IMR-90 (cell line): ENCODE data around the gene TSSK2. TPM values are rescaled to one million over a fixed set of nuclear protein-coding genes. Genes with fewer than 3 reads are reported as not detected.

Source experiments
- ATAC-seq: fragments of 200-7000 bp; cut with Tn5 transposase; 2 replicates; pipeline ENCODE4 v1.9.1; 2020; ENCODE audit warnings: low read depth, mild to moderate bottlenecking, moderate library complexity
- BruUV-seq: library from RNA; stranded (reverse); fragments of 400-500 nt; replicated peaks from 2 replicates; lab custom pipeline; 2021; lab: Mats Ljungman, UMichigan
- CTCF ChIA-PET: fragments of 300-600 bp; formaldehyde crosslinking; extraction: SDS; loops from one replicate; lab custom pipeline; 2021; ENCODE audit warnings: antibody characterized with exemption; lab: Yijun Ruan, JAX
- POLR2A ChIA-PET: fragments of 300-600 bp; sonication (Branson Sonifier 250); formaldehyde crosslinking; loops from one replicate; lab custom pipeline; 2022; ENCODE audit warnings: antibody characterized with exemption; ENCODE audit not compliant: unreplicated experiment; lab: Charles Lee
- DNase-seq: peaks from one replicate; pipeline ENCODE4 v3.0.0; 2013
- H2AFZ ChIP-seq: replicated peaks from 2 replicates; pipeline ENCODE3; 2013; ENCODE audit warnings: low read length, mild to moderate bottlenecking; ENCODE audit not compliant: poor library complexity
- H2AK5ac ChIP-seq: 2 replicates; pipeline ENCODE4 v1.6.1; 2013; ENCODE audit warnings: low read depth, low read length, inconsistent platforms
- H2AK9ac ChIP-seq: replicated peaks from 2 replicates; pipeline ENCODE3; 2013; ENCODE audit warnings: mild to moderate bottlenecking, low read depth, low read length, moderate library complexity; ENCODE audit not compliant: poor library complexity
- H2BK120ac ChIP-seq: 2 replicates; pipeline ENCODE4 v1.6.1; 2013; ENCODE audit warnings: low read depth, low read length, inconsistent platforms
- H2BK15ac ChIP-seq: 3 replicates; pipeline ENCODE4 v1.6.1; 2013; ENCODE audit warnings: low read depth, low read length, inconsistent platforms
- H2BK20ac ChIP-seq: 2 replicates; pipeline ENCODE4 v1.6.1; 2013; ENCODE audit warnings: low read depth, mild to moderate bottlenecking, inconsistent platforms, low read length, moderate library complexity
- H2BK5ac ChIP-seq: 2 replicates; pipeline ENCODE4 v1.6.1; 2013; ENCODE audit warnings: mild to moderate bottlenecking, low read depth, low read length, inconsistent platforms; ENCODE audit not compliant: poor library complexity, severe bottlenecking
- H3K14ac ChIP-seq: replicated peaks from 2 replicates; pipeline ENCODE4 v1.6.1; 2013; ENCODE audit warnings: low read depth, low read length, inconsistent platforms
- H3K18ac ChIP-seq: 2 replicates; pipeline ENCODE4 v1.6.1; 2013; ENCODE audit warnings: low read depth, low read length, control low read depth
- H3K23ac ChIP-seq: 2 replicates; pipeline ENCODE4 v1.6.1; 2013; ENCODE audit warnings: low read depth, low read length, inconsistent platforms
- H3K27ac ChIP-seq: 2 replicates; pipeline ENCODE4 v1.5.1; 2013; ENCODE audit warnings: mild to moderate bottlenecking, control low read depth, low read length; ENCODE audit not compliant: insufficient read depth
- H3K27me3 ChIP-seq: 2 replicates; pipeline ENCODE4 v1.6.1; 2013; ENCODE audit warnings: low read length; ENCODE audit not compliant: control insufficient read depth, insufficient read depth
- H3K36me3 ChIP-seq: 2 replicates; pipeline ENCODE4 v1.6.1; 2013; ENCODE audit warnings: low read length, mixed read lengths; ENCODE audit not compliant: control insufficient read depth, insufficient read depth
- H3K4ac ChIP-seq: 2 replicates; pipeline ENCODE4 v1.6.1; 2013; ENCODE audit warnings: low read depth, low read length, inconsistent platforms
- H3K4me1 ChIP-seq: 2 replicates; pipeline ENCODE4 v1.6.1; 2013; ENCODE audit warnings: low read length, mixed read lengths; ENCODE audit not compliant: control insufficient read depth, insufficient read depth
- H3K4me2 ChIP-seq: 2 replicates; pipeline ENCODE4 v1.6.1; 2013; ENCODE audit warnings: low read depth, mild to moderate bottlenecking, control low read depth, low read length, moderate library complexity
- H3K4me3 ChIP-seq: 2 replicates; pipeline ENCODE4 v1.5.1; 2013; ENCODE audit warnings: low read depth, mild to moderate bottlenecking, control low read depth, low read length, moderate library complexity; ENCODE audit not compliant: insufficient read depth
- H3K56ac ChIP-seq: 2 replicates; pipeline ENCODE4 v1.6.1; 2013; ENCODE audit warnings: low read length, inconsistent platforms; ENCODE audit not compliant: insufficient read depth; ENCODE audit errors: extremely low read depth
- H3K79me1 ChIP-seq, 2 experiments: 2 replicates each; pipeline ENCODE4 v1.6.1; 2013; ENCODE audit warnings: low read length in 2 of 2, inconsistent platforms in 1 of 2, low read depth in 1 of 2
- H3K9ac ChIP-seq: 2 replicates; pipeline ENCODE4 v1.6.1; 2013; ENCODE audit warnings: low read depth, low read length, control low read depth
- H3K9me1 ChIP-seq: 2 replicates; pipeline ENCODE4 v1.6.1; 2013; ENCODE audit warnings: low read length, inconsistent platforms; ENCODE audit not compliant: insufficient read depth
- H3K9me3 ChIP-seq: 2 replicates; pipeline ENCODE4 v1.6.1; 2013; ENCODE audit warnings: low read length; ENCODE audit not compliant: control insufficient read depth, insufficient read depth
- H4K20me1 ChIP-seq: 2 replicates; pipeline ENCODE4 v1.6.1; 2013; ENCODE audit warnings: low read length, inconsistent platforms; ENCODE audit not compliant: insufficient read depth
- H4K5ac ChIP-seq: 2 replicates; pipeline ENCODE4 v1.6.1; 2013; ENCODE audit warnings: mild to moderate bottlenecking, low read depth, low read length, control low read depth
- H4K8ac ChIP-seq, 2 experiments: 2 replicates each; pipeline ENCODE4 v1.6.1; 2013; ENCODE audit warnings: low read depth in 2 of 2, low read length in 2 of 2, control low read depth in 1 of 2, inconsistent platforms in 1 of 2
- H4K91ac ChIP-seq: 2 replicates; pipeline ENCODE4 v1.6.1; 2013; ENCODE audit warnings: low read depth, low read length, inconsistent platforms; ENCODE audit not compliant: insufficient read depth
- CEBPB ChIP-seq: IDR thresholded peaks from 2 replicates; pipeline ENCODE4 v1.6.1; 2012; ENCODE audit warnings: low read depth, low read length, improper control_type of control experiment
- CHD1 ChIP-seq: IDR thresholded peaks from 2 replicates; pipeline ENCODE4 v1.6.1; 2012; ENCODE audit warnings: low read depth, low read length, improper control_type of control experiment
- FOS ChIP-seq: fragments of 150-350 bp; IDR thresholded peaks from 2 replicates; pipeline ENCODE4 v1.6.1; 2016; ENCODE audit warnings: low read depth, low read length
- MAFK ChIP-seq: IDR thresholded peaks from 2 replicates; pipeline ENCODE4 v1.6.1; 2012; ENCODE audit warnings: low read depth, low read length, improper control_type of control experiment
- MAZ ChIP-seq: IDR thresholded peaks from 2 replicates; pipeline ENCODE4 v1.6.1; 2012; ENCODE audit warnings: low read depth, mild to moderate bottlenecking, low read length, improper control_type of control experiment, moderate library complexity, borderline replicate concordance
- NFE2L2 ChIP-seq: fragments of 150-350 bp; IDR thresholded peaks from 2 replicates; pipeline ENCODE4 v1.6.1; 2016; ENCODE audit warnings: low read depth, mild to moderate bottlenecking, low read length
- POLR2A ChIP-seq: IDR thresholded peaks from 2 replicates; pipeline ENCODE4 v1.6.1; 2012; ENCODE audit warnings: mild to moderate bottlenecking, low read depth, low read length
- RAD21 ChIP-seq: IDR thresholded peaks from 2 replicates; pipeline ENCODE4 v1.6.1; 2012; ENCODE audit warnings: low read length, improper control_type of control experiment
- RCOR1 ChIP-seq: IDR thresholded peaks from 2 replicates; pipeline ENCODE4 v1.6.1; 2012; ENCODE audit warnings: mild to moderate bottlenecking, low read length, improper control_type of control experiment; ENCODE audit not compliant: insufficient replicate concordance
- RFX5 ChIP-seq: IDR thresholded peaks from 2 replicates; pipeline ENCODE4 v1.8.0; 2012; ENCODE audit warnings: low read depth, mild to moderate bottlenecking, low read length, moderate library complexity
- SMC3 ChIP-seq: fragments of 150-350 bp; IDR thresholded peaks from 2 replicates; pipeline ENCODE4 v1.6.1; 2016; ENCODE audit warnings: low read depth, mild to moderate bottlenecking, antibody characterized with exemption, low read length, moderate library complexity
- WGBS, 2 experiments: methylation state at CpG; one replicate each; pipeline versions ENCODE4 v1.1.5 to v1.1.7; 2013; ENCODE audit warnings: missing lambda C conversion rate in 2 of 2; ENCODE audit not compliant: insufficient read length in 1 of 2; ENCODE audit errors: extremely low coverage in 2 of 2; 5-methylcytosine and 5-hydroxymethylcytosine counted together
- dilution Hi-C: fragments of 300-500 bp; cut with HindIII; formaldehyde crosslinking; loops from one replicate; pipeline ENCODE4 v1.14.3; 2018; ENCODE audit warnings: low sequenced_read_pairs; ENCODE audit not compliant: unreplicated experiment
- in situ Hi-C: fragments of 300-500 bp; cut with MboI; formaldehyde crosslinking; loops from 3 replicates; pipeline ENCODE4 v1.14.3; 2019; ENCODE audit warnings: low sequenced_read_pairs, inconsistent platforms, mixed read lengths
- intact Hi-C: fragments of 100-400 bp; cut with micrococcal nuclease; formaldehyde crosslinking; loops from 2 replicates; pipeline ENCODE4 v1.10.0; 2022
- polyA plus RNA-seq, 3 experiments: library from polyadenylated mRNA; depleted of rRNA; stranded (reverse); fragments of >200 nt; gene quantifications; 2 replicates each; pipeline ENCODE4 v1.2.3, GENCODE V29; 2012; ENCODE audit warnings: low replicate concordance in 1 of 3
- total RNA-seq: library from RNA; depleted of rRNA; stranded (reverse); fragments of >200 nt; gene quantifications from 2 replicates; pipeline ENCODE4 v1.2.3, GENCODE V29; 2012
- TF ChIP-seq, protein P1 (sequence below): conservative IDR thresholded peaks from 2 replicates; pipeline ENCODE4 v1.5.1; 2012; ENCODE audit warnings: mild to moderate bottlenecking, low read depth, low read length, improper control_type of control experiment
- TF ChIP-seq, protein P2 (sequence below): fragments of 150-350 bp; IDR thresholded peaks from 2 replicates; pipeline ENCODE4 v1.6.1; 2016; ENCODE audit warnings: low read depth, mild to moderate bottlenecking, low read length, moderate library complexity, borderline replicate concordance

Gene TSSK2
- total and polyA plus RNA-seq, 2 of the 4 experiments (the other 2 are of a cell fraction), result not detected

DNA sequence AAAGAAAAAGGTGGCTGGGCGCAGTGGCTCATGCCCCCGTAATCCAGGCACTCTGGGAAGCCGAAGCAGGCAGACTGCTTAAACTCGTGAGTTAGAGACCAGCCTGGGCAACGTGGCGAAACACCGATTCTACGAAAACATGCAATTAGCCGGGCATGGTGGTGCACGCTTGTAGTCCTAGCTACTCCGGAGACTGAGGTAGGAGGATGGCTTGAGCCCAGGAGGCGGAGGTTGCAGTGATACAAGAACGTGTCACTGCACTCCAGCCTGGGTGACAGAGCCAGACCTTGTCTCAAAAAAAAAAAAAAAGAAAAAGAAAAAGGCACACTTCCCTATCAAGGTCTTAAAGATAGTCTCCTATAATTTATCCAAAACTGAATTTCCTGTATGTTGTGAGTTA, 48.3 kb upstream of the TSSK2 start:
- H2BK5ac ChIP-seq, result no peak overlapping the region
- no peak for ATAC-seq
- no peak overlapping the region for H4K5ac ChIP-seq
- H3K4ac ChIP-seq, result no peak overlapping the region
- H4K20me1 ChIP-seq, result peaks cover 21% of the 10 kb centered on the region
- no peak overlapping the region for H3K27ac ChIP-seq
- POLR2A ChIA-PET, result no interaction called here
- no peak overlapping the region for H2BK120ac ChIP-seq
- H3K36me3 ChIP-seq, result peaks cover 13% of the 10 kb centered on the region
- BruUV-seq, result no TSS peak
- CTCF ChIA-PET, result no interaction called here
- peaks cover 13% of the 10 kb centered on the region for H3K9me1 ChIP-seq
- dilution Hi-C loops (no loop called here), intact Hi-C loops (no loop called here), in situ Hi-C loops (no loop called here)
- H2AK9ac ChIP-seq, result no peak overlapping the region
- no peak overlapping the region for H2AK5ac ChIP-seq
- H3K4me1 ChIP-seq, result peaks cover 7% of the 10 kb centered on the region
- no peak overlapping the region for H2AFZ ChIP-seq
- H3K14ac ChIP-seq, result no peak overlapping the region
- no peak overlapping the region for H3K18ac ChIP-seq
- H2BK15ac ChIP-seq, result no peak overlapping the region
- peaks cover 4 to 37% of the 10 kb centered on the region in 2 experiments; a peak in 3 of 4 replicates for H3K79me1 ChIP-seq
- H3K9me3 ChIP-seq, result no peaks in the 10 kb centered on the region
- no peak overlapping the region for H2BK20ac ChIP-seq
- no peak for DNase-seq
- H3K9ac ChIP-seq, result no peak overlapping the region
- H4K8ac ChIP-seq, result no peak overlapping the region
- no peak overlapping the region for H3K4me2 ChIP-seq
- no peak overlapping the region for H3K23ac ChIP-seq
- H3K4me3 ChIP-seq, result no peak overlapping the region
- 91% methylated on average over 10 of the region's 13 CpGs; no CpG with 5 or more reads in 1 of the 2 experiments for WGBS, 2 experiments
- no peaks in the 10 kb centered on the region for H3K27me3 ChIP-seq
- H4K91ac ChIP-seq, result no peak overlapping the region
- no peak overlapping the region for H3K56ac ChIP-seq
- TF ChIP-seq SMC3 (no peak), RCOR1 (no peak), RFX5 (no peak), FOS (no peak), RAD21 (no peak), NFE2L2 (no peak), MAZ (no peak), MAFK (no peak), CHD1 (no peak), POLR2A (no peak), CEBPB (no peak)
- TF ChIP-seq, protein P1, sequence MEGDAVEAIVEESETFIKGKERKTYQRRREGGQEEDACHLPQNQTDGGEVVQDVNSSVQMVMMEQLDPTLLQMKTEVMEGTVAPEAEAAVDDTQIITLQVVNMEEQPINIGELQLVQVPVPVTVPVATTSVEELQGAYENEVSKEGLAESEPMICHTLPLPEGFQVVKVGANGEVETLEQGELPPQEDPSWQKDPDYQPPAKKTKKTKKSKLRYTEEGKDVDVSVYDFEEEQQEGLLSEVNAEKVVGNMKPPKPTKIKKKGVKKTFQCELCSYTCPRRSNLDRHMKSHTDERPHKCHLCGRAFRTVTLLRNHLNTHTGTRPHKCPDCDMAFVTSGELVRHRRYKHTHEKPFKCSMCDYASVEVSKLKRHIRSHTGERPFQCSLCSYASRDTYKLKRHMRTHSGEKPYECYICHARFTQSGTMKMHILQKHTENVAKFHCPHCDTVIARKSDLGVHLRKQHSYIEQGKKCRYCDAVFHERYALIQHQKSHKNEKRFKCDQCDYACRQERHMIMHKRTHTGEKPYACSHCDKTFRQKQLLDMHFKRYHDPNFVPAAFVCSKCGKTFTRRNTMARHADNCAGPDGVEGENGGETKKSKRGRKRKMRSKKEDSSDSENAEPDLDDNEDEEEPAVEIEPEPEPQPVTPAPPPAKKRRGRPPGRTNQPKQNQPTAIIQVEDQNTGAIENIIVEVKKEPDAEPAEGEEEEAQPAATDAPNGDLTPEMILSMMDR, result no peak
- TF ChIP-seq, protein P2, sequence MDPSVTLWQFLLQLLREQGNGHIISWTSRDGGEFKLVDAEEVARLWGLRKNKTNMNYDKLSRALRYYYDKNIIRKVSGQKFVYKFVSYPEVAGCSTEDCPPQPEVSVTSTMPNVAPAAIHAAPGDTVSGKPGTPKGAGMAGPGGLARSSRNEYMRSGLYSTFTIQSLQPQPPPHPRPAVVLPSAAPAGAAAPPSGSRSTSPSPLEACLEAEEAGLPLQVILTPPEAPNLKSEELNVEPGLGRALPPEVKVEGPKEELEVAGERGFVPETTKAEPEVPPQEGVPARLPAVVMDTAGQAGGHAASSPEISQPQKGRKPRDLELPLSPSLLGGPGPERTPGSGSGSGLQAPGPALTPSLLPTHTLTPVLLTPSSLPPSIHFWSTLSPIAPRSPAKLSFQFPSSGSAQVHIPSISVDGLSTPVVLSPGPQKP, result no peak
